ENCODE data around the gene FOXD4L5.
"Not testable (repeated sequence)": the region's sequence is repeated elsewhere in the genome, so short reads cannot be mapped to it uniquely, and the experiment has no call there.

Gene FOXD4L5

GRCh38 chr9:65285109-65285508 lies at the start of gene FOXD4L5:
Gene FOXD4L5, minus strand, starts transcription at chr9:65285209. Its CDS starts 832 bp downstream, at chr9:65284377.
- not testable (repeated sequence) for DNase-seq (ENCODE audit: low read depth in 2 of 2)

GRCh38 chr9:65283943-65284342 lies 1.1 kb downstream of the FOXD4L5 start:
- DNase-seq (ENCODE audit: low read depth in 2 of 2): not testable (repeated sequence)

GRCh38 chr9:65282976-65283375 lies 2.0 kb downstream of the FOXD4L5 start:
- not testable (repeated sequence) for DNase-seq (ENCODE audit: low read depth in 2 of 2)

Data from stimulated activated CD8-positive, alpha-beta memory T cell treated with anti-CD3 and anti-CD28 coated beads, Interleukin-2, amount 100 ng/mL, for 1 hour (primary cell).